H9 (cell line): Measurements from ENCODE around the gene FAM174C. TPM values are rescaled to one million over a fixed set of nuclear protein-coding genes. Genes with fewer than 3 reads are reported as not detected.

Experiments
- DNase-seq: peaks from one replicate; pipeline ENCODE4 v3.0.0-alpha.2; 2017
- H2AFZ ChIP-seq: one replicate; pipeline ENCODE4 v1.6.1; 2013; ENCODE audit warnings: mild to moderate bottlenecking, low read length, control low read depth, moderate library complexity
- H2AK5ac ChIP-seq: 2 replicates; pipeline ENCODE4 v1.6.1; 2013; ENCODE audit warnings: low read length, control low read depth, mixed read lengths; ENCODE audit not compliant: insufficient read length
- H2BK120ac ChIP-seq: one replicate; pipeline ENCODE4 v1.6.1; 2013; ENCODE audit warnings: low read depth, mild to moderate bottlenecking, low read length, control low read depth, inconsistent platforms; ENCODE audit not compliant: poor library complexity, severe bottlenecking
- H2BK12ac ChIP-seq: 2 replicates; pipeline ENCODE4 v1.6.1; 2013; ENCODE audit warnings: low read length, control low read depth, mixed read lengths, low read depth; ENCODE audit not compliant: insufficient read length
- H2BK15ac ChIP-seq: 2 replicates; pipeline ENCODE4 v1.6.1; 2013; ENCODE audit warnings: low read depth, low read length, control low read depth
- H2BK20ac ChIP-seq: one replicate; pipeline ENCODE4 v1.6.1; 2013; ENCODE audit warnings: low read depth, mild to moderate bottlenecking, low read length, control low read depth, inconsistent platforms; ENCODE audit not compliant: poor library complexity, severe bottlenecking
- H2BK5ac ChIP-seq: 2 replicates; pipeline ENCODE4 v1.6.1; 2013; ENCODE audit warnings: low read length, control low read depth, mixed read lengths; ENCODE audit not compliant: insufficient read length
- H3K14ac ChIP-seq: 2 replicates; pipeline ENCODE4 v1.6.1; 2013; ENCODE audit warnings: low read length, control low read depth; ENCODE audit not compliant: insufficient read depth
- H3K18ac ChIP-seq: 2 replicates; pipeline ENCODE4 v1.6.1; 2013; ENCODE audit warnings: low read depth, mild to moderate bottlenecking, mixed read lengths, low read length, control low read depth; ENCODE audit not compliant: insufficient read length
- H3K23ac ChIP-seq: 2 replicates; pipeline ENCODE4 v1.6.1; 2013; ENCODE audit warnings: low read length, control low read depth, mixed read lengths, low read depth; ENCODE audit not compliant: insufficient read length
- H3K23me2 ChIP-seq: 2 replicates; pipeline ENCODE4 v1.6.1; 2013; ENCODE audit warnings: low read depth, mild to moderate bottlenecking, mixed read lengths, low read length, control low read depth; ENCODE audit not compliant: insufficient read length, poor library complexity, severe bottlenecking
- H3K27ac ChIP-seq: 2 replicates; pipeline ENCODE4 v1.5.1; 2013; ENCODE audit warnings: low read length, control low read depth, mixed read lengths, low read depth; ENCODE audit not compliant: insufficient read length
- H3K27me3 ChIP-seq: 2 replicates; pipeline ENCODE4 v1.6.1; 2013; ENCODE audit warnings: low read length, control low read depth, inconsistent platforms; ENCODE audit not compliant: insufficient read depth
- H3K4ac ChIP-seq: 2 replicates; pipeline ENCODE4 v1.6.1; 2013; ENCODE audit warnings: low read depth, mild to moderate bottlenecking, control low read depth, inconsistent platforms, low read length, moderate library complexity
- H3K4me1 ChIP-seq: 2 replicates; pipeline ENCODE4 v1.6.1; 2013; ENCODE audit warnings: low read length, control low read depth, inconsistent platforms; ENCODE audit not compliant: insufficient read depth
- H3K4me2 ChIP-seq: 2 replicates; pipeline ENCODE4 v1.6.1; 2013; ENCODE audit warnings: low read length, control low read depth, mixed read lengths; ENCODE audit not compliant: insufficient read length, insufficient read depth
- H3K56ac ChIP-seq: 2 replicates; pipeline ENCODE4 v1.6.1; 2013; ENCODE audit warnings: low read depth, mild to moderate bottlenecking, mixed read lengths, low read length, control low read depth; ENCODE audit not compliant: insufficient read length
- H3K79me1 ChIP-seq: 2 replicates; pipeline ENCODE4 v1.6.1; 2013; ENCODE audit warnings: low read depth, mild to moderate bottlenecking, moderate library complexity, low read length, control low read depth, inconsistent platforms; ENCODE audit not compliant: insufficient read depth, poor library complexity, severe bottlenecking
- H3K79me2 ChIP-seq: 2 replicates; pipeline ENCODE4 v1.6.1; 2013; ENCODE audit warnings: low read length, control low read depth, inconsistent platforms; ENCODE audit not compliant: insufficient read depth
- H3K9ac ChIP-seq: 2 replicates; pipeline ENCODE4 v1.6.1; 2013; ENCODE audit warnings: low read length, control low read depth, mixed read lengths; ENCODE audit not compliant: insufficient read length; ENCODE audit errors: extremely low read depth
- H3K9me3 ChIP-seq: one replicate; pipeline ENCODE4 v1.6.1; 2013; ENCODE audit warnings: low read depth, low read length, inconsistent platforms; ENCODE audit not compliant: control insufficient read depth
- H3T11ph ChIP-seq: one replicate; pipeline ENCODE4 v1.6.1; 2013; ENCODE audit warnings: mild to moderate bottlenecking, low read length, control low read depth, inconsistent platforms
- H4K20me1 ChIP-seq: one replicate; pipeline ENCODE4 v1.6.1; 2013; ENCODE audit not compliant: control insufficient read depth, insufficient read length, insufficient read depth
- H4K5ac ChIP-seq: 2 replicates; pipeline ENCODE4 v1.6.1; 2013; ENCODE audit warnings: low read depth, mild to moderate bottlenecking, mixed read lengths, low read length, control low read depth; ENCODE audit not compliant: insufficient read length
- H4K8ac ChIP-seq: replicated peaks from 2 replicates; pipeline ENCODE4 v1.6.1; 2013; ENCODE audit warnings: low read length, control low read depth, mixed read lengths, low read depth; ENCODE audit not compliant: insufficient read length
- H4K91ac ChIP-seq: 2 replicates; pipeline ENCODE4 v1.6.1; 2013; ENCODE audit warnings: low read depth, mild to moderate bottlenecking, moderate library complexity, mixed read lengths, low read length, control low read depth; ENCODE audit not compliant: insufficient read length
- H3K27ac Mint-ChIP-seq, 3 experiments: 2 replicates in 2 of 3; 3 replicates in 1 of 3; pipeline ENCODE4 v1.8.0; 2020 to 2021; ENCODE audit warnings: mixed read lengths in 3 of 3, mild to moderate bottlenecking in 1 of 3, moderate library complexity in 1 of 3
- H3K27me3 Mint-ChIP-seq: 2 replicates; pipeline ENCODE4 v1.8.0; 2021; ENCODE audit warnings: low read depth, mild to moderate bottlenecking, moderate library complexity, mixed read lengths
- H3K36me3 Mint-ChIP-seq, 3 experiments: 2 replicates in 2 of 3; 3 replicates in 1 of 3; pipeline ENCODE4 v1.8.0; 2020 to 2021; ENCODE audit warnings: low read depth in 3 of 3, mixed read lengths in 3 of 3; ENCODE audit not compliant: insufficient read depth in 1 of 3
- H3K4me1 Mint-ChIP-seq, 2 experiments: 2 replicates each; pipeline ENCODE4 v1.8.0; 2020; ENCODE audit warnings: mixed read lengths in 2 of 2
- H3K4me3 Mint-ChIP-seq, 2 experiments: 2 replicates in 1 of 2; 3 replicates in 1 of 2; pipeline ENCODE4 v1.8.0; 2020 to 2021; ENCODE audit warnings: mild to moderate bottlenecking in 2 of 2, mixed read lengths in 2 of 2, moderate library complexity in 1 of 2
- H3K9me3 Mint-ChIP-seq, 2 experiments: 2 replicates in 1 of 2; 3 replicates in 1 of 2; pipeline ENCODE4 v1.8.0; 2020; ENCODE audit warnings: mild to moderate bottlenecking in 2 of 2, mixed read lengths in 2 of 2, moderate library complexity in 1 of 2
- CTCF ChIP-seq: fragments of 200-600 bp; sonication (generic); conservative IDR thresholded peaks from 3 replicates; pipeline ENCODE4 v1.8.0; 2021; ENCODE audit warnings: antibody characterized with exemption, mild to moderate bottlenecking
- WGBS: extraction: QIAGEN DNeasy Blood & Tissue Kit; methylation state at CpG from one replicate; pipeline ENCODE4 v1.1.7; 2013; ENCODE audit warnings: missing lambda C conversion rate, low lambda C conversion rate, mixed read lengths; ENCODE audit not compliant: insufficient read length; ENCODE audit errors: extremely low coverage; 5-methylcytosine and 5-hydroxymethylcytosine counted together
- total RNA-seq: library from RNA; stranded (reverse); gene quantifications from 2 replicates; pipeline ENCODE4 v1.2.1, GENCODE V29; 2021

The FAM174C gene
- total RNA-seq, 1 experiment from 2014 or later: 63.0 TPM

GRCh38 chr19:1278713-1279660 lies 3.7 kb downstream of the FAM174C start:
- H3K9ac ChIP-seq: no peak overlapping the region
- Mint-ChIP-seq H3K36me3 (peaks cover 3 to 41% (median 19%) of the 10 kb centered on the region in 3 experiments; a peak in 6 of 7 replicates), H3K27ac (no peak overlapping the region), H3K4me1 (peaks cover 12 to 16% of the 10 kb centered on the region in 2 experiments), H3K4me3 (no peak overlapping the region), H3K27me3 (peaks cover 1% of the 10 kb centered on the region), H3K9me3 (no peaks in the 10 kb centered on the region)
- no peaks in the 10 kb centered on the region for H3K9me3 ChIP-seq
- no peaks in the 10 kb centered on the region for H4K20me1 ChIP-seq
- no peaks in the 10 kb centered on the region for H3K79me2 ChIP-seq
- no peak overlapping the region for H3K27ac ChIP-seq
- H2AK5ac ChIP-seq: no peak overlapping the region
- no peak overlapping the region for H2BK12ac ChIP-seq
- no peak overlapping the region for H2BK120ac ChIP-seq
- no peak overlapping the region for H2BK5ac ChIP-seq
- H2AFZ ChIP-seq: no peak overlapping the region
- WGBS: no CpG with 5 or more reads among the region's 25 CpGs
- H3K27me3 ChIP-seq: no peaks in the 10 kb centered on the region
- H4K91ac ChIP-seq: no peak overlapping the region
- DNase-seq: no peak
- H3K4ac ChIP-seq: no peak overlapping the region
- no peak overlapping the region for H3K14ac ChIP-seq
- no peaks in the 10 kb centered on the region for H3K4me1 ChIP-seq
- H3T11ph ChIP-seq: no peak overlapping the region
- H3K4me2 ChIP-seq: no peak overlapping the region
- H2BK20ac ChIP-seq: no peak overlapping the region
- peaks cover 9% of the 10 kb centered on the region for H3K23me2 ChIP-seq
- H3K56ac ChIP-seq: no peak overlapping the region
- H4K8ac ChIP-seq: no peak overlapping the region
- no peak overlapping the region for H2BK15ac ChIP-seq
- H3K18ac ChIP-seq: no peak overlapping the region
- TF ChIP-seq CTCF: no peak
- H4K5ac ChIP-seq: no peak overlapping the region
- no peak overlapping the region for H3K23ac ChIP-seq
- no peaks in the 10 kb centered on the region for H3K79me1 ChIP-seq
